Measurements from ENCODE around the gene ZNF737. TPM values are rescaled to one million over a fixed set of nuclear protein-coding genes. Genes with fewer than 3 reads are reported as not detected.
"Not testable (repeated sequence)": the region's sequence is repeated elsewhere in the genome, so short reads cannot be mapped to it uniquely, and the experiment has no call there.

The ZNF737 gene
- total RNA-seq, 2 donors from 2014 or later, result 9.1 to 11.0 TPM

DNA sequence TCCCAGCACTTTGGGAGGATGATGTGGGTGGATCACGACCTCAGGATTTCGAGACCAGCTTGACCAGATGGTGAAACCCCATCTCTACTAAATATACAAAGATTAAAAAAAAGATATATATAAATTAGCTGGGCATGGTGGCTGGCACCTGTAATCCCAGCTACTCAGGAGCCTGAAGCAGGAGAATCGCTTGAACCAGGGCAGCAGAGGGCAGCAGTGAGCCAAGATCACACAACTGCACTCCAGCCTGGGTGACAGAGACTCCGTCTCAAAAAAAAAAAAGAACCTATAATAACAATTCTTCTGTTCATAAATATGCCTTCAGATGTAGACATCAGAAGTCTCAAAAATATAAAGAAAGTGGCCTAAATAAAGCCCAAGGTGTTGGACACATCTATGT lies 7.6 kb downstream of the ZNF737 start:
- H3K27me3 ChIP-seq, result no peaks in the 10 kb centered on the region
- TF ChIP-seq, protein P1, sequence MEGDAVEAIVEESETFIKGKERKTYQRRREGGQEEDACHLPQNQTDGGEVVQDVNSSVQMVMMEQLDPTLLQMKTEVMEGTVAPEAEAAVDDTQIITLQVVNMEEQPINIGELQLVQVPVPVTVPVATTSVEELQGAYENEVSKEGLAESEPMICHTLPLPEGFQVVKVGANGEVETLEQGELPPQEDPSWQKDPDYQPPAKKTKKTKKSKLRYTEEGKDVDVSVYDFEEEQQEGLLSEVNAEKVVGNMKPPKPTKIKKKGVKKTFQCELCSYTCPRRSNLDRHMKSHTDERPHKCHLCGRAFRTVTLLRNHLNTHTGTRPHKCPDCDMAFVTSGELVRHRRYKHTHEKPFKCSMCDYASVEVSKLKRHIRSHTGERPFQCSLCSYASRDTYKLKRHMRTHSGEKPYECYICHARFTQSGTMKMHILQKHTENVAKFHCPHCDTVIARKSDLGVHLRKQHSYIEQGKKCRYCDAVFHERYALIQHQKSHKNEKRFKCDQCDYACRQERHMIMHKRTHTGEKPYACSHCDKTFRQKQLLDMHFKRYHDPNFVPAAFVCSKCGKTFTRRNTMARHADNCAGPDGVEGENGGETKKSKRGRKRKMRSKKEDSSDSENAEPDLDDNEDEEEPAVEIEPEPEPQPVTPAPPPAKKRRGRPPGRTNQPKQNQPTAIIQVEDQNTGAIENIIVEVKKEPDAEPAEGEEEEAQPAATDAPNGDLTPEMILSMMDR (IDR thresholded peaks at IDR 0.05), result no peak
- H3K9ac ChIP-seq (ENCODE audit: low read depth in 2 of 2, low read length in 2 of 2), result no peak overlapping the region
- H3K4me1 ChIP-seq, result no peaks in the 10 kb centered on the region
- H3K9me3 ChIP-seq, result no peaks in the 10 kb centered on the region
- DNase-seq, result no peak
- H3K36me3 ChIP-seq, result peaks cover 2% of the 10 kb centered on the region
- intact Hi-C loops (cut with DNase I), result no loop called here
- no peak overlapping the region for H3K27ac ChIP-seq
- H3K4me3 ChIP-seq, result no peak overlapping the region

DNA sequence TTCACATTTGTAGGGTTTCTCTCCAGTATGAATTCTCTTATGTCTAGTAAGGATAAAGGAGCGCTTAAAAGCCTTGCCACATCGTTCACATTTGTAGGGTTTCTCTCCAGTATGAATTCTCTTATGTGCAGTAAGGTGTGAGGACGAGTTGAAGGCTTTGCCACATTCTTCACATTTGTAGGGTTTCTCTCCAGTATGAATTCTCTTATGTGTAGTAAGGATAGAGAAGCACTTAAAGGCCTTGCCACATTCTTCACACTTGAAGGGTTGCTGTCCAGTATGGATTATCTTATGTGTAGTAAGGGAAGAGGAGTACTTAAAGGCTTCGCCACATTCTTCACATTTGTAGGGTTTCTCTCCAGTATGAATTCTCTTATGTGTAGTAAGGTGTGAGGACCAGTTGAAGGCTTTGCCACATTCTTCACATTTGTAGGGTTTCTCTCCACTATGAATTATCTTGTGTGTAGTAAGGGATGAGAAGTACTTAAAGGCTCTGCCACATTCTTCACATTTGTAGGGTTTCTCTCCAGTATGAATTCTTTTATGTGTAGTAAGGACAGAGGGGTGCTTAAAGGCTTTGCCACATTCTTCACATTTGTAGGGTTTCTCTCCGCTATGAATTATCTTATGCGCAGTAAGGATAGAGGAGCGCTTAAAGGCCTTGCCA lies 20.8 kb downstream of the ZNF737 start:
- H3K27ac ChIP-seq; H3K4me3 ChIP-seq; DNase-seq; H3K4me1 ChIP-seq; H3K27me3 ChIP-seq; intact Hi-C loops (cut with DNase I); H3K9ac ChIP-seq (ENCODE audit: low read depth in 2 of 2, low read length in 2 of 2): not testable (repeated sequence)
- Histone ChIP-seq H3K36me3 (peaks cover 21% of the 10 kb centered on the region), H3K9me3 (peaks cover 15% of the 10 kb centered on the region)

DNA sequence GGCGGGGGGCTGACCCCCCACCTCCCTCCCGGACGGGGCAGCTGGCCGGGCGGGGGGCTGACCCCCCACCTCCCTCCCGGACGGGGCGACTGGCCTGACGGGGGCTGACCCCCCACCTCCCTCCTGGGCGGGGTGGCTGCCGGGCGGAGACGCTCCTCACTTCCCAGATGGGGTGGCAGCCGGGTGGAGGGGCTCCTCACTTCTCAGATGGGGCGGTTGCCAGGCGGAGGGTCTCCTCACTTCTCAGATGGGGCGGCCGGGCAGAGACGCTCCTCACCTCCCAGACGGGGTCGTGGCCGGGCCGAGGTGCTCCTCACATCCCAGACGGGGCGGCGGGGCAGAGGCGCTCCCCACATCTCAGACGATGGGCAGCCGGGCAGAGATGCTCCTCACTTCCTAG lies 35.3 kb downstream of the ZNF737 start:
- H3K36me3 ChIP-seq; H3K9me3 ChIP-seq; H3K27ac ChIP-seq; intact Hi-C loops (cut with DNase I); H3K9ac ChIP-seq (ENCODE audit: low read depth in 2 of 2, low read length in 2 of 2); H3K27me3 ChIP-seq; H3K4me3 ChIP-seq; DNase-seq; H3K4me1 ChIP-seq: not testable (repeated sequence)

DNA sequence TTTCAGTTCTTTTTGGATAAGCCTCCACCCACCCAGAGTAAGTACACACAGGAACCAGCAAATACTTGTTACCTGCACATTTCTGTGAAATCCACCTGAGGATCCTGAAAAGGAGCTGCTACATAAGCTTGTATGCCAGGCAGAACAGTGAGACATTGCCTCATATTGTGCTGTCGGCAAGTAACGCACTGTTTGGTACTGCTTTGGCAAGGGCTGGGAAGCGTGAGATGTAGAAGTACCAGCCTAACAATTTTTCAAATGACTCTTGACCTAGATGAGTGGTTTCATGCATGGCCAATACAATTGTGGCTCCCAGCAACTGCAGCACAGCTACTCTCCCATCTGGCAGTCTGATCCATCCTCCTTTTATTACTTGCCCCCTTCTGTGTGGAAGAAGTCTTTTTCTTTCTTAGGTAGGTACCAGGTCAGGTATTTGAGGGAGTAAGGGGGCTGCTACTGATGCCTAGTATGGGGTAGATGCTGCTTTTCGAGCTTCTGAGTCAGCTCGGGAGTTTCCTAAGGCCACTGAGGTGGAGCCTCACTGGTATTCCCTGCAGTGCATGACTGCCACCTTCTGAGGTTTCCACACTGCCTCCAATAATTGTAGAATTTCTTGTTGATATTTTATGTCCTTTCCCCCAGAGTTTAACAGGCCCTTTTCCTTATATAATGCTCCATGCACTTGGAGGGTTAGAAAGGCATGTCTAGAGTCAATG lies 52.2 kb downstream of the ZNF737 start:
- H3K9ac ChIP-seq (ENCODE audit: low read depth in 2 of 2, low read length in 2 of 2), result no peak overlapping the region
- intact Hi-C loops (cut with DNase I), result no loop called here
- H3K4me3 ChIP-seq, result no peak overlapping the region
- no peak overlapping the region for H3K27ac ChIP-seq
- TF ChIP-seq, protein P1 (IDR thresholded peaks at IDR 0.05), result no peak
- DNase-seq, result no peak
- no peaks in the 10 kb centered on the region for H3K4me1 ChIP-seq
- no peaks in the 10 kb centered on the region for H3K9me3 ChIP-seq
- no peaks in the 10 kb centered on the region for H3K27me3 ChIP-seq
- H3K36me3 ChIP-seq, result no peaks in the 10 kb centered on the region

DNA sequence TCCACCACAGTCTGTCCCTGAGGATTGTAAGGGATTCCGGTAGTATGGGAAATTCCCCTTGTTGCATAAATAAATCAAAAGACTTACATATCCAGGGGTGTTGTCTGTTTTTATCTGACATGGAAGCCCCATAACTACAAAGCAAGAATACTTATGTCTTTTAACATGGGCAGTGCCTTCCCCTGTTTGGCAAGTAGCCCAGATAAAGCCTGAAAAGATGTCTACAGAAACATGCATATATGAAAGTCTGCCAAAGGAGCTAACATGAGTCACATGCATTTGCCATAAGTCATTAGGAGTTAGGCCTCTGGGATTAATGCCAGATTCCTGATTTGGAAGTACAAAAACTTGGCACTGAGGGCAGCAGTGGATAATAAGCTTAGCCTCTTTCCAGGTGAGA lies 62.1 kb downstream of the ZNF737 start:
- H3K27me3 ChIP-seq, result no peaks in the 10 kb centered on the region
- no peak for DNase-seq

More for the DNA sequence above, 62.1 kb downstream of the ZNF737 start:
- no peaks in the 10 kb centered on the region for H3K9me3 ChIP-seq
- intact Hi-C loops (cut with DNase I), result no loop called here
- TF ChIP-seq, protein P1 (IDR thresholded peaks at IDR 0.05), result no peak
- no peak overlapping the region for H3K27ac ChIP-seq
- no peaks in the 10 kb centered on the region for H3K4me1 ChIP-seq
- H3K4me3 ChIP-seq, result no peak overlapping the region
- no peak overlapping the region for H3K9ac ChIP-seq (ENCODE audit: low read depth in 2 of 2, low read length in 2 of 2)
- no peaks in the 10 kb centered on the region for H3K36me3 ChIP-seq

Other genes starting within 250 kb of the ZNF737 start
- 1 to 10 TPM; 2.8 to 3.2 TPM for gene ZNF626, start 95.8 kb upstream of the ZNF737 start, total RNA-seq
- gene ZNF66, start 210.5 kb upstream of the ZNF737 start, total RNA-seq, result 1 to 10 TPM; 2.8 to 6.3 TPM

All from colonic mucosa (tissue), 4 donors.